SU-DHL-6 (cell line): ENCODE results near the gene TICRR.

Experiments used
- EZH2phosphoT487 ChIP-seq: fragments of 200-600 bp; sonication (generic), shearing (Covaris generic); conservative IDR thresholded peaks from 2 replicates; pipeline ENCODE4 v1.6.1; 2018; ENCODE audit warnings: mild to moderate bottlenecking, antibody characterized with exemption, low read length, moderate library complexity, mixed read lengths
- TF ChIP-seq, protein P1 (sequence below): fragments of 200-600 bp; sonication (generic); IDR thresholded peaks from one replicate; pipeline ENCODE4 v1.5.1; 2017; ENCODE audit warnings: antibody characterized with exemption, mild to moderate bottlenecking, low read length, moderate library complexity; ENCODE audit not compliant: insufficient read depth, poor library complexity, severe bottlenecking

DNA sequence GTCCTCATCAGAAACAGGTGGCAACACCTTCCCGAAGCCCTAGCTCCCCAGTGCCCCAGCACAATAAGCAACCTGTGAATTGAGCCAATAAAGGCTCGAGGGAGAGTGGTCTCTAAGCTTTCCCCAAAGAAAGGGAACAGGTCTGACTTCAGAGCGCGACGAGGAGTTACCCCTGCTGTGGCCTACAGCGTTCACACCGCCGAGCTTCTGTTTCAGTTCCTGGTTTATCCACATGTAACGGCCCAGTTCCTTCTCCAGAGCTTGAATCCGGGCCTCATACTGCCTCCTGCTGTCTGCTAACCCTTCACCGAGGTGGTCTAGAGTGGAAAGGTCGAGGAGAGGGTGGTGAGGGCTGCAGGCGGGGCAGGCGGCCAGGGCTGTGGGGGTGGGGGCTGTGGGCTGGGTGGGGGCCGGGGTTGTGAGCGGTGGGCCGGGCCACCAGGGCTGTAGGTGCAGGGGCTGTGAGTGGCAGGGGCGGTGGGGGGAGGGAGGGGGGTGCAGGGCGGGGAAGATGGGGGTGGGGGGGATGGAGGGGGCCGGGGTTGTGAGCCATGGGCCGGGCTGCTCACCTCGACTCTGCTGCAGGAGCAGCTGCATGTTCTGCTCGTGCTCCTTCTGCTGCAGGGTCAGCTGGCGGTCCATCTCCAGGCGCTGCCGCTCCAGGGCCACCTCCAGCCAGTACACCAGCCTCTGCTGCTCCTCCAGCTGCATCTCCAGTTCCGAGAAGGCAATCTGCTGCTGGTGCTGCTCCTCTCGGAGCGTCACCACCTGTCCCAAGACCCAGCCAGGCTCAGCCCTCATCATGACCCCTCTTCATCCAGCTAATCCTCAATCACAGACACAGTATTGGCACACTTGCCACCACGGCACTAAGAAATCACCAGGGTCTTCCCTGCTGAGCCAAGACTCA, 53.8 kb downstream of the TICRR start:
- TF ChIP-seq EZH2phosphoT487, result no peak
- TF ChIP-seq, protein P1, sequence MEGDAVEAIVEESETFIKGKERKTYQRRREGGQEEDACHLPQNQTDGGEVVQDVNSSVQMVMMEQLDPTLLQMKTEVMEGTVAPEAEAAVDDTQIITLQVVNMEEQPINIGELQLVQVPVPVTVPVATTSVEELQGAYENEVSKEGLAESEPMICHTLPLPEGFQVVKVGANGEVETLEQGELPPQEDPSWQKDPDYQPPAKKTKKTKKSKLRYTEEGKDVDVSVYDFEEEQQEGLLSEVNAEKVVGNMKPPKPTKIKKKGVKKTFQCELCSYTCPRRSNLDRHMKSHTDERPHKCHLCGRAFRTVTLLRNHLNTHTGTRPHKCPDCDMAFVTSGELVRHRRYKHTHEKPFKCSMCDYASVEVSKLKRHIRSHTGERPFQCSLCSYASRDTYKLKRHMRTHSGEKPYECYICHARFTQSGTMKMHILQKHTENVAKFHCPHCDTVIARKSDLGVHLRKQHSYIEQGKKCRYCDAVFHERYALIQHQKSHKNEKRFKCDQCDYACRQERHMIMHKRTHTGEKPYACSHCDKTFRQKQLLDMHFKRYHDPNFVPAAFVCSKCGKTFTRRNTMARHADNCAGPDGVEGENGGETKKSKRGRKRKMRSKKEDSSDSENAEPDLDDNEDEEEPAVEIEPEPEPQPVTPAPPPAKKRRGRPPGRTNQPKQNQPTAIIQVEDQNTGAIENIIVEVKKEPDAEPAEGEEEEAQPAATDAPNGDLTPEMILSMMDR, result no peak
